ENCODE results near the gene TCEAL4. TPM values are rescaled to one million over a fixed set of nuclear protein-coding genes. Genes with fewer than 3 reads are reported as not detected.
A peak's percentile ranks its signal among the peaks of the same experiment; 100 is the strongest.
"Not testable (repeated sequence)": the region's sequence is repeated elsewhere in the genome, so short reads cannot be mapped to it uniquely, and the experiment has no call there.

Gene TCEAL4
- total RNA-seq, 1 experiment from 2014 or later, result 68.0 TPM

- peaks cover 12% of the 10 kb centered on the region for H3K4me1 Mint-ChIP-seq (ENCODE audit: low read depth, unreplicated experiment)
- CTCF ChIA-PET, result no interaction called here
- H3K27ac Mint-ChIP-seq (ENCODE audit: unreplicated experiment), result peak overlapping the region; percentile 77
- H3K4me3 Mint-ChIP-seq (ENCODE audit: low read depth, unreplicated experiment), result peak overlapping the region; percentile 87
- intact Hi-C loops (cut with micrococcal nuclease; ENCODE audit: unreplicated experiment), result no loop called here
- DNase-seq, result no peak
- no peaks in the 10 kb centered on the region for H3K9me3 Mint-ChIP-seq (ENCODE audit: low read depth, unreplicated experiment)
- TF ChIP-seq CTCF (IDR thresholded peaks at IDR 0.05; ENCODE audit: unreplicated experiment), result no peak
- BruUV-seq (replicated peaks), result no TSS peak
- H3K36me3 Mint-ChIP-seq (ENCODE audit: insufficient read depth, unreplicated experiment), result peaks cover 20% of the 10 kb centered on the region
- H3K27me3 Mint-ChIP-seq (ENCODE audit: unreplicated experiment), result no peaks in the 10 kb centered on the region
Observed at GRCh38 chrX:103586314-103586646, 965 bp downstream of the TCEAL4 start.

GRCh38 chrX:103586659-103587058 lies 1.3 kb downstream of the TCEAL4 start:
- peak overlapping the region; percentile 77 for H3K27ac Mint-ChIP-seq (ENCODE audit: unreplicated experiment)
- no peak for TF ChIP-seq CTCF (IDR thresholded peaks at IDR 0.05; ENCODE audit: unreplicated experiment)
- no peak for DNase-seq
- no TSS peak for BruUV-seq (replicated peaks)
- H3K27me3 Mint-ChIP-seq (ENCODE audit: unreplicated experiment), result no peaks in the 10 kb centered on the region
- no peaks in the 10 kb centered on the region for H3K9me3 Mint-ChIP-seq (ENCODE audit: low read depth, unreplicated experiment)
- CTCF ChIA-PET, result no interaction called here
- intact Hi-C loops (cut with micrococcal nuclease; ENCODE audit: unreplicated experiment), result no loop called here
- peak overlapping the region; percentile 87 for H3K4me3 Mint-ChIP-seq (ENCODE audit: low read depth, unreplicated experiment)
- H3K36me3 Mint-ChIP-seq (ENCODE audit: insufficient read depth, unreplicated experiment), result peaks cover 20% of the 10 kb centered on the region
- peaks cover 12% of the 10 kb centered on the region for H3K4me1 Mint-ChIP-seq (ENCODE audit: low read depth, unreplicated experiment)

GRCh38 chrX:103592295-103592694 lies 7.0 kb downstream of the TCEAL4 start:
- H3K27me3 Mint-ChIP-seq (ENCODE audit: unreplicated experiment); DNase-seq; CTCF ChIA-PET; H3K4me1 Mint-ChIP-seq (ENCODE audit: low read depth, unreplicated experiment); H3K27ac Mint-ChIP-seq (ENCODE audit: unreplicated experiment); H3K36me3 Mint-ChIP-seq (ENCODE audit: insufficient read depth, unreplicated experiment); intact Hi-C loops (cut with micrococcal nuclease; ENCODE audit: unreplicated experiment); H3K9me3 Mint-ChIP-seq (ENCODE audit: low read depth, unreplicated experiment); H3K4me3 Mint-ChIP-seq (ENCODE audit: low read depth, unreplicated experiment); BruUV-seq (replicated peaks): not testable (repeated sequence)

GRCh38 chrX:103595202-103595601 lies 9.9 kb downstream of the TCEAL4 start:
- DNase-seq; CTCF ChIA-PET; H3K4me1 Mint-ChIP-seq (ENCODE audit: low read depth, unreplicated experiment); BruUV-seq (replicated peaks); H3K36me3 Mint-ChIP-seq (ENCODE audit: insufficient read depth, unreplicated experiment); H3K4me3 Mint-ChIP-seq (ENCODE audit: low read depth, unreplicated experiment); H3K27me3 Mint-ChIP-seq (ENCODE audit: unreplicated experiment); intact Hi-C loops (cut with micrococcal nuclease; ENCODE audit: unreplicated experiment); H3K27ac Mint-ChIP-seq (ENCODE audit: unreplicated experiment); H3K9me3 Mint-ChIP-seq (ENCODE audit: low read depth, unreplicated experiment): not testable (repeated sequence)

- Mint-ChIP-seq H3K36me3 (ENCODE audit: insufficient read depth, unreplicated experiment) (peaks cover 20% of the 10 kb centered on the region), H3K27ac (ENCODE audit: unreplicated experiment) (peak within 1 kb of the TSS; percentile 86), H3K4me3 (ENCODE audit: low read depth, unreplicated experiment) (peak within 1 kb of the TSS; percentile 74), H3K4me1 (ENCODE audit: low read depth, unreplicated experiment) (peaks cover 10% of the 10 kb centered on the region), H3K27me3 (ENCODE audit: unreplicated experiment) (no peaks in the 10 kb centered on the region), H3K9me3 (ENCODE audit: low read depth, unreplicated experiment) (no peaks in the 10 kb centered on the region)
- no peak for TF ChIP-seq CTCF (IDR thresholded peaks at IDR 0.05; ENCODE audit: unreplicated experiment)
- CTCF ChIA-PET, result no interaction called here
- BruUV-seq (replicated peaks), result no TSS peak
- peak; percentile 41 for DNase-seq
- intact Hi-C loops (cut with micrococcal nuclease; ENCODE audit: unreplicated experiment), result no loop called here
Observed at GRCh38 chrX:103607364-103608305, 22.3 kb downstream of the TCEAL4 start, which contains the start of gene TCEAL3. TSS of gene TCEAL3 (plus strand) at chrX:103607963. CDS start at chrX:103609065, 1,102 bp downstream.

Measured in Calu3 (cell line).